GM21576 (cell line): ENCODE data around the gene LBX2.

Source experiments
- ATAC-seq: cut with Tn5 transposase; IDR thresholded peaks from one replicate; pipeline ENCODE4 v1.9.1; 2021; ENCODE audit warnings: mild to moderate bottlenecking, moderate library complexity; ENCODE audit not compliant: unreplicated experiment

The LBX2 gene

GRCh38 chr2:74526649-74527230 is 27.3 kb upstream of the LBX2 start:
- no peak for ATAC-seq

GRCh38 chr2:74525717-74526648 is 26.6 kb upstream of the LBX2 start, which contains the start of gene DQX1:
Gene DQX1, minus strand, starts transcription at chr2:74526231. Its CDS starts 502 bp downstream, at chr2:74525729.
- ATAC-seq = no peak

- no peak for ATAC-seq
Observed at GRCh38 chr2:74524955-74525716, 25.7 kb upstream of the LBX2 start.

- no peak for ATAC-seq
Observed at GRCh38 chr2:74524005-74524404, 24.6 kb upstream of the LBX2 start.

GRCh38 chr2:74522516-74522915 is 23.1 kb upstream of the LBX2 start:
- ATAC-seq = no peak

GRCh38 chr2:74516650-74517049 is 17.2 kb upstream of the LBX2 start:
- no peak for ATAC-seq

GRCh38 chr2:74515981-74516633 is 16.7 kb upstream of the LBX2 start:
- no peak for ATAC-seq

GRCh38 chr2:74515271-74515980 is 16.0 kb upstream of the LBX2 start:
- no peak for ATAC-seq

GRCh38 chr2:74514368-74515270 is 15.2 kb upstream of the LBX2 start, which contains the start of gene TLX2:
Gene TLX2, plus strand, starts transcription at chr2:74514450. Its CDS starts 357 bp downstream, at chr2:74514807.
- no peak for ATAC-seq

GRCh38 chr2:74513605-74514367 is 14.4 kb upstream of the LBX2 start:
- no peak for ATAC-seq

- ATAC-seq = no peak
Observed at GRCh38 chr2:74512744-74513604, 13.6 kb upstream of the LBX2 start.

- no peak for ATAC-seq
Observed at GRCh38 chr2:74511104-74511989, 11.9 kb upstream of the LBX2 start.

- ATAC-seq = no peak
Observed at GRCh38 chr2:74510272-74510671, 10.9 kb upstream of the LBX2 start.

- peak; percentile 12 for ATAC-seq
Observed at GRCh38 chr2:74507926-74508520, 8.6 kb upstream of the LBX2 start.

- peak; percentile 85 for ATAC-seq
Observed at GRCh38 chr2:74507145-74507925, 7.9 kb upstream of the LBX2 start, which contains the start of gene PCGF1. Gene PCGF1, minus strand, starts transcription at chr2:74507695. Its CDS starts 27 bp downstream, at chr2:74507668.
